Endothelial cell of umbilical vein (primary cell): ENCODE measurements around the gene KANSL1. TPM values are rescaled to one million over a fixed set of nuclear protein-coding genes. Genes with fewer than 3 reads are reported as not detected.

Source experiments
- BruUV-seq: library from RNA; stranded (reverse); fragments of 400-500 nt; replicated peaks from 2 replicates; lab custom pipeline; 2021; lab: Mats Ljungman, UMichigan
- CTCF ChIA-PET: fragments of 300-600, 350-600 bp; sonication (Branson Sonifier 250); formaldehyde crosslinking; loops from one replicate; lab custom pipeline; 2021; ENCODE audit warnings: antibody characterized with exemption, inconsistent platforms; lab: Charles Lee
- POLR2A ChIA-PET: fragments of 300-600, 350-600 bp; sonication (Branson Sonifier 250); formaldehyde crosslinking; loops from one replicate; lab custom pipeline; 2021; ENCODE audit warnings: antibody characterized with exemption, inconsistent platforms; lab: Charles Lee
- DNase-seq: peaks from one replicate; pipeline ENCODE4 v3.0.0-alpha.2; 2011; ENCODE audit warnings: low read depth, low spot score
- FAIRE-seq: peaks from 2 replicates; lab custom pipeline; 2011; peaks lifted over from hg19 to GRCh38; lab: Jason Lieb, UNC
- H2AFZ ChIP-seq: 2 replicates; pipeline ENCODE4 v1.6.0; 2012; ENCODE audit warnings: low read depth, low read length, control low read depth, inconsistent platforms
- H3K27ac ChIP-seq: 2 replicates; pipeline ENCODE4 v1.5.1; 2011; ENCODE audit warnings: low read depth, mild to moderate bottlenecking, control low read depth, low read length, moderate library complexity; ENCODE audit not compliant: insufficient read depth
- H3K27me3 ChIP-seq, 2 experiments: 2 replicates each; pipeline versions ENCODE4 v1.6.0 to v1.6.1; 2011; ENCODE audit warnings: low read length in 2 of 2, mixed read lengths in 1 of 2; ENCODE audit not compliant: control insufficient read depth in 2 of 2, insufficient read depth in 2 of 2
- H3K36me3 ChIP-seq, 2 experiments: 2 replicates in 1 of 2; 3 replicates in 1 of 2; pipeline ENCODE4 v1.5.1; 2011; ENCODE audit warnings: low read length in 2 of 2, mild to moderate bottlenecking in 1 of 2, moderate library complexity in 1 of 2; ENCODE audit not compliant: control insufficient read depth in 2 of 2, insufficient read depth in 2 of 2; ENCODE audit errors: extremely low read depth in 1 of 2
- H3K4me1 ChIP-seq: 3 replicates; pipeline ENCODE4 v1.5.1; 2011; ENCODE audit warnings: mild to moderate bottlenecking, low read length; ENCODE audit not compliant: control insufficient read depth, insufficient read depth; ENCODE audit errors: extremely low read depth
- H3K4me2 ChIP-seq: 2 replicates; pipeline ENCODE4 v1.6.1; 2011; ENCODE audit warnings: low read length, control low read depth, mixed read lengths; ENCODE audit not compliant: insufficient read depth
- H3K4me3 ChIP-seq, 3 experiments: fragments of 200-600 bp in 1 of 3; sonication (generic), shearing (Covaris generic) in 1 of 3; replicated peaks in 1 of 3; 2 replicates each; pipeline ENCODE4 v1.5.1; 2011 to 2016; ENCODE audit warnings: control low read depth in 3 of 3, low read length in 3 of 3, mild to moderate bottlenecking in 2 of 3, inconsistent platforms in 1 of 3, low read depth in 1 of 3, moderate library complexity in 1 of 3; ENCODE audit not compliant: insufficient read depth in 1 of 3
- H3K79me2 ChIP-seq: 2 replicates; pipeline ENCODE4 v1.6.0; 2012; ENCODE audit warnings: low read length, inconsistent platforms; ENCODE audit not compliant: control insufficient read depth, insufficient read depth
- H3K9ac ChIP-seq: replicated peaks from 2 replicates; pipeline ENCODE3; 2011; ENCODE audit warnings: low read length, control low read depth; ENCODE audit not compliant: insufficient read depth; ENCODE audit errors: extremely low read depth
- H3K9me1 ChIP-seq: replicated peaks from 3 replicates; pipeline ENCODE4 v1.6.0; 2011; ENCODE audit warnings: mild to moderate bottlenecking, low read length; ENCODE audit not compliant: control insufficient read depth, insufficient read depth; ENCODE audit errors: extremely low read depth
- H3K9me3 ChIP-seq: replicated peaks from 2 replicates; pipeline ENCODE4 v1.5.1; 2012; ENCODE audit warnings: low read length, inconsistent platforms; ENCODE audit not compliant: control insufficient read depth, insufficient read depth
- H4K20me1 ChIP-seq: replicated peaks from 2 replicates; pipeline ENCODE3; 2011; ENCODE audit warnings: mild to moderate bottlenecking, low read length; ENCODE audit not compliant: control insufficient read depth, insufficient read depth; ENCODE audit errors: extremely low read depth
- EZH2 ChIP-seq: IDR thresholded peaks from 2 replicates; pipeline ENCODE4 v1.6.1; 2012; ENCODE audit warnings: borderline replicate concordance, low read depth, mild to moderate bottlenecking, moderate library complexity, low read length, inconsistent platforms; ENCODE audit not compliant: severe bottlenecking
- FOS ChIP-seq: IDR thresholded peaks from 2 replicates; pipeline ENCODE4 v1.6.1; 2011; ENCODE audit warnings: mild to moderate bottlenecking, low read length, moderate library complexity, borderline replicate concordance; ENCODE audit not compliant: insufficient read depth
- GATA2 ChIP-seq: IDR thresholded peaks from 2 replicates; pipeline ENCODE4 v1.7.0; 2011; ENCODE audit warnings: low read depth, mild to moderate bottlenecking, moderate library complexity, mixed read lengths, low read length; ENCODE audit not compliant: insufficient read length, insufficient read depth
- JUN ChIP-seq: IDR thresholded peaks from 2 replicates; pipeline ENCODE4 v1.6.1; 2011; ENCODE audit warnings: borderline replicate concordance, low read depth; ENCODE audit not compliant: insufficient read length, insufficient read depth
- MAX ChIP-seq: IDR thresholded peaks from 2 replicates; pipeline ENCODE4 v1.6.1; 2011; ENCODE audit not compliant: insufficient read depth, insufficient read length
- MYC ChIP-seq: IDR thresholded peaks from one replicate; pipeline ENCODE4 v1.6.1; 2011; ENCODE audit warnings: mild to moderate bottlenecking, low read depth, low read length
- POLR2A ChIP-seq: IDR thresholded peaks from 2 replicates; pipeline ENCODE4 v1.6.1; 2012; ENCODE audit warnings: low read depth, mild to moderate bottlenecking, control low read depth, low read length
- POLR2AphosphoS5 ChIP-seq: IDR thresholded peaks from 2 replicates; pipeline ENCODE4 v1.6.1; 2012; ENCODE audit warnings: low read depth, mild to moderate bottlenecking, control low read depth, low read length, moderate library complexity; ENCODE audit not compliant: insufficient read depth
- dilution Hi-C: fragments of 300-500 bp; cut with MboI; formaldehyde crosslinking; loops from one replicate; pipeline ENCODE4 v1.15.0; 2019; ENCODE audit warnings: low sequenced_read_pairs; ENCODE audit not compliant: extremely low pct_ligation_motif_present
- intact Hi-C: fragments of 100-400 bp; cut with micrococcal nuclease; formaldehyde crosslinking; loops from one replicate; pipeline ENCODE4 v1.10.0; 2022
- polyA plus RNA-seq, 4 experiments: library from polyadenylated mRNA; depleted of rRNA in 3 of 4; stranded (reverse) in 3 of 4; unstranded in 1 of 4; fragments of >200 nt; gene quantifications; 2 replicates each; pipeline versions ENCODE4 v1.2.1 to v1.2.3, GENCODE V29; 2011 to 2012; ENCODE audit warnings: missing spikeins in 1 of 4
- total RNA-seq: library from RNA; stranded (reverse); gene quantifications from 2 replicates; pipeline ENCODE4 v1.2.3, GENCODE V29; 2021
- TF ChIP-seq, protein P1 (sequence below), 2 donors: IDR thresholded peaks; 1 replicate in 1 of 2; 2 replicates in 1 of 2; pipeline ENCODE4 v1.5.1; 2011; ENCODE audit warnings: low read length in 2 of 2, mild to moderate bottlenecking in 2 of 2, moderate library complexity in 2 of 2, control low read depth in 1 of 2, inconsistent platforms in 1 of 2, low read depth in 1 of 2; ENCODE audit not compliant: insufficient read depth in 1 of 2; ENCODE audit errors: extremely low read depth in 1 of 2

Gene KANSL1
- total and polyA plus RNA-seq, 2 donors (not counting 3 experiments of a cell fraction or from before 2014, with no cell fraction given): 29.1 to 74.0 TPM

DNA sequence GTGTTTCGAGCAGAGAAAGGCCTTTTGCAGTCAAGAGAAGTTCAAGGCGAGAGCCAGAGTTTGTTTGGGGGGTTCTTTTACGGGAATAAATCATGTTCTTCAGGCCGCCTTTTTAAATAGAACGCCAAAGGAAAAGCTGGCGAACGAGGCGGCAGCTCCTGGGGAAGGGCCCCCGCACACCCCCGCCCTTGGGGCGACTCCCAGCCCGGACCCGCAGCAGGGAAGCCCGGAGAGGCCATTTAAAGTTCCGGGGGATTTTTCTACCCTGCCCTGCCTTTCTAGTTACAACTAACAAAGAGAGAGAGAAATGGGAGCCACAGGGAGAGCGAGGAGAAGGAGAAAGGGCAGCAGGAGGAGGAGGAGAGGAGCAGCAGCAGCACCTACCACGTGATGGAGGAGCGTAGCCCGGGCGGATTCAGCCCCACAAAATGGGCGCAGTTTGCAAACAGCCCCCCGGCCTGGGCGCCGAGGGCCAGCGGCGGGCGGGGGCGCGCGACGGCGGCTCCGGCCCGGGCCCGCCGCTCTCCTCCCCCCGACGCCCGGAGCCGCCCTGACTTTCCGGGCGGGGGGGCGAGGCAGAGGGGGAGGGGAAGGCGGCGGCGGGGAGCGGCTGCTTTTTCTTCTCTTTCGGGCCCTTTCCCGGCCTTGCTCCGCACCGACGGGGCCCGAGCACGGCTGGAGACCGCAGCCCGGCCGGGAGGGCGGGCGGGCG lies 634 bp downstream of the KANSL1 start:
- peaks cover 19% of the 10 kb centered on the region for H4K20me1 ChIP-seq
- dilution Hi-C loops: no loop called here
- H3K27ac ChIP-seq: peak overlapping the region; percentile 70
- peak overlapping the region; percentile 91 for H3K9ac ChIP-seq
- H3K79me2 ChIP-seq: peaks cover 64% of the 10 kb centered on the region
- BruUV-seq: no TSS peak
- ChIA-PET CTCF (interaction anchor here (0.5 to 3.2 kb wide), 64 partner anchors 8 to 1037 kb away, joined by 3 to 72 read pairs (median 5); no protein-coding TSS in a partner anchor), POLR2A (interaction anchor here (0.7 kb wide), 1 partner anchor 18 kb away, joined by 3 read pairs; no protein-coding TSS in a partner anchor)
- H3K9me3 ChIP-seq: no peaks in the 10 kb centered on the region
- H3K4me3 ChIP-seq: peak overlapping the region; percentile 90 to 98 (median 91)
- no peaks in the 10 kb centered on the region for H3K27me3 ChIP-seq
- intact Hi-C loops: loop anchor here (1.0 to 10.0 kb wide), 5 partner anchors 35 to 190 kb away; no protein-coding TSS in a partner anchor
- H3K4me1 ChIP-seq: peaks cover 30% of the 10 kb centered on the region
- peak overlapping the region; percentile 65 for H2AFZ ChIP-seq
- H3K36me3 ChIP-seq: no peaks in the 10 kb centered on the region
- FAIRE-seq: no peak
- DNase-seq: peak; percentile 73
- peak overlapping the region; percentile 98 for H3K4me2 ChIP-seq
- TF ChIP-seq POLR2A: peak; percentile 70
- TF ChIP-seq POLR2AphosphoS5: peak; percentile 29
- no peak for TF ChIP-seq GATA2
- peak; percentile 51 for TF ChIP-seq MAX
- H3K9me1 ChIP-seq: no peaks in the 10 kb centered on the region

- H3K79me2 ChIP-seq: peaks cover 67% of the 10 kb centered on the region
- FAIRE-seq: no peak
- H3K27ac ChIP-seq: peak overlapping the region; percentile 70
- TSS peak; percentile 4 for BruUV-seq
- H3K4me3 ChIP-seq: peak overlapping the region; percentile 90 to 98 (median 91)
- peak overlapping the region; percentile 91 for H3K9ac ChIP-seq
- peaks cover 32% of the 10 kb centered on the region for H3K4me1 ChIP-seq
- dilution Hi-C loops (no loop called here), intact Hi-C loops (loop anchor here (1.0 to 10.0 kb wide), 5 partner anchors 35 to 190 kb away; no protein-coding TSS in a partner anchor)
- ChIA-PET POLR2A (no interaction called here), CTCF (interaction anchor here (1.1 to 3.2 kb wide), 7 partner anchors 13 to 166 kb away, joined by 5 to 72 read pairs (median 21); no protein-coding TSS in a partner anchor)
- no peak overlapping the region for H2AFZ ChIP-seq
- H3K4me2 ChIP-seq: peak overlapping the region; percentile 98
- no peak for DNase-seq
- no peaks in the 10 kb centered on the region for H3K9me1 ChIP-seq
- peaks cover 23% of the 10 kb centered on the region for H4K20me1 ChIP-seq
- no peaks in the 10 kb centered on the region for H3K9me3 ChIP-seq
- no peaks in the 10 kb centered on the region for H3K36me3 ChIP-seq
- TF ChIP-seq, protein P1, sequence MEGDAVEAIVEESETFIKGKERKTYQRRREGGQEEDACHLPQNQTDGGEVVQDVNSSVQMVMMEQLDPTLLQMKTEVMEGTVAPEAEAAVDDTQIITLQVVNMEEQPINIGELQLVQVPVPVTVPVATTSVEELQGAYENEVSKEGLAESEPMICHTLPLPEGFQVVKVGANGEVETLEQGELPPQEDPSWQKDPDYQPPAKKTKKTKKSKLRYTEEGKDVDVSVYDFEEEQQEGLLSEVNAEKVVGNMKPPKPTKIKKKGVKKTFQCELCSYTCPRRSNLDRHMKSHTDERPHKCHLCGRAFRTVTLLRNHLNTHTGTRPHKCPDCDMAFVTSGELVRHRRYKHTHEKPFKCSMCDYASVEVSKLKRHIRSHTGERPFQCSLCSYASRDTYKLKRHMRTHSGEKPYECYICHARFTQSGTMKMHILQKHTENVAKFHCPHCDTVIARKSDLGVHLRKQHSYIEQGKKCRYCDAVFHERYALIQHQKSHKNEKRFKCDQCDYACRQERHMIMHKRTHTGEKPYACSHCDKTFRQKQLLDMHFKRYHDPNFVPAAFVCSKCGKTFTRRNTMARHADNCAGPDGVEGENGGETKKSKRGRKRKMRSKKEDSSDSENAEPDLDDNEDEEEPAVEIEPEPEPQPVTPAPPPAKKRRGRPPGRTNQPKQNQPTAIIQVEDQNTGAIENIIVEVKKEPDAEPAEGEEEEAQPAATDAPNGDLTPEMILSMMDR (IDR thresholded peaks at IDR 0.05; ENCODE audit: extremely low read depth in 1 of 2, insufficient read depth in 1 of 2, low read depth in 1 of 2, low read length in 2 of 2): no peak
- no peak for TF ChIP-seq JUN
- no peak for TF ChIP-seq EZH2
- TF ChIP-seq GATA2: no peak
- no peak for TF ChIP-seq FOS
- no peak for TF ChIP-seq MAX
- no peak for TF ChIP-seq MYC
- H3K27me3 ChIP-seq: no peaks in the 10 kb centered on the region
These were observed 1.1 kb downstream of the KANSL1 start for GRCh38 chr17:46192189-46192438.
